Spleen (tissue), 11 donors: ENCODE results near the gene HSPA1L. TPM values are rescaled to one million over a fixed set of nuclear protein-coding genes. Genes with fewer than 3 reads are reported as not detected.
A peak's percentile ranks its signal among the peaks of the same experiment; 100 is the strongest.
"Not testable (repeated sequence)": the region's sequence is repeated elsewhere in the genome, so short reads cannot be mapped to it uniquely, and the experiment has no call there.

ENCODE experiments used
- DNase-seq: peaks from one replicate; pipeline ENCODE4 v3.0.0-alpha.2; 2020
- H3K27ac ChIP-seq, 8 donors: fragments of 200-600 bp; sonication (generic) in 7 of 8; 1 replicate in 4 of 8; 2 replicates in 4 of 8; pipeline versions ENCODE4 v1.5.0 to v1.8.0; 2016 to 2021; ENCODE audit warnings: inconsistent platforms in 4 of 8, mild to moderate bottlenecking in 4 of 8, moderate library complexity in 1 of 8
- H3K27me3 ChIP-seq, 7 donors: fragments of 200-600 bp; sonication (generic) in 6 of 7; replicated peaks in 1 of 7; 1 replicate in 4 of 7; 2 replicates in 3 of 7; pipeline versions ENCODE4 v1.5.0 to v1.8.0; 2016 to 2021; ENCODE audit warnings: inconsistent platforms in 3 of 7, mild to moderate bottlenecking in 1 of 7
- H3K36me3 ChIP-seq, 6 donors: fragments of 200-600 bp; sonication (generic) in 5 of 6; 1 replicate in 4 of 6; 2 replicates in 2 of 6; pipeline versions ENCODE4 v1.5.0 to v1.8.0; 2016 to 2021; ENCODE audit warnings: inconsistent platforms in 2 of 6
- H3K4me1 ChIP-seq, 6 donors: fragments of 200-600 bp; sonication (generic) in 5 of 6; 1 replicate in 3 of 6; 2 replicates in 3 of 6; pipeline versions ENCODE4 v1.5.0 to v1.8.0; 2016 to 2021; ENCODE audit warnings: inconsistent platforms in 3 of 6
- H3K4me3 ChIP-seq, 8 donors: fragments of 200-600 bp; sonication (generic) in 7 of 8; 1 replicate in 4 of 8; 2 replicates in 4 of 8; pipeline versions ENCODE4 v1.5.0 to v1.8.0; 2016 to 2021; ENCODE audit warnings: inconsistent platforms in 4 of 8, mild to moderate bottlenecking in 4 of 8, moderate library complexity in 2 of 8
- H3K9me3 ChIP-seq, 8 donors: fragments of 200-600 bp; sonication (generic) in 7 of 8; 1 replicate in 4 of 8; 2 replicates in 4 of 8; pipeline versions ENCODE4 v1.5.0 to v1.8.0; 2016 to 2021; ENCODE audit warnings: inconsistent platforms in 4 of 8
- CTCF ChIP-seq, 11 experiments: fragments of 200-600 bp in 7 of 11; fragments of 450-650 bp in 4 of 11; sonication (generic) in 4 of 11; IDR thresholded peaks in 8 of 11; conservative IDR thresholded peaks in 3 of 11; 1 replicate in 7 of 11; 2 replicates in 4 of 11; pipeline versions ENCODE4 v1.4.0 to v1.8.0; 2016 to 2021; ENCODE audit warnings: antibody characterized with exemption in 11 of 11, inconsistent platforms in 4 of 11, mild to moderate bottlenecking in 1 of 11
- POLR2A ChIP-seq, 3 donors: fragments of 450-650 bp; IDR thresholded peaks; one replicate each; pipeline ENCODE4 v1.5.1; 2017; ENCODE audit warnings: antibody characterized with exemption in 3 of 3, mild to moderate bottlenecking in 1 of 3
- POLR2AphosphoS5 ChIP-seq, 3 donors: sonication (generic); formaldehyde crosslinking; IDR thresholded peaks; one replicate each; pipeline ENCODE4 v1.5.1; 2017; ENCODE audit warnings: antibody characterized with exemption in 3 of 3
- WGBS, 5 donors: extraction: QIAGEN DNeasy Blood & Tissue Kit in 3 of 5; methylation state at CpG; one replicate each; pipeline versions ENCODE4 v1.1.5 to v1.1.7; 2013 to 2018; 5-methylcytosine and 5-hydroxymethylcytosine counted together
- intact Hi-C: fragments of 100-400 bp; cut with DNase I; formaldehyde crosslinking; loops from one replicate; pipeline ENCODE4 v1.15.0; 2023; ENCODE audit warnings: low total_unique reads
- polyA plus RNA-seq, 3 donors: library from polyadenylated mRNA; stranded (reverse); fragments of 200-250 nt; gene quantifications; one replicate each; pipeline ENCODE4 v1.2.1, GENCODE V29; 2013
- total RNA-seq, 7 donors: library from RNA; depleted of rRNA in 3 of 7; stranded (reverse); fragments of >200 nt in 3 of 7; fragmentation: NEBNext Ultra II Directional in 4 of 7; extraction: Animal tissue kit (Norgen Biotek cat#: 25700) in 4 of 7; gene quantifications; one replicate each; pipeline versions ENCODE4 v1.1.0 to v1.2.1, GENCODE V29; 2016 to 2021
- donor health status: healthy with polysubstance abuse.
- donor health status: DM: no; HTN: no; CAD: no; lungs with moderate emphysema.
- donor health status: DM: no; HTN: no; CAD: no.
- donor health status: Bipolar disorder and iron deficiency.
- donor health status: healthy.
- donor health status: DM: no; HTN: no; CAD: no.
- donor health status: DM: yes; HTN: yes; CAD: no.

The HSPA1L gene
- total and polyA plus RNA-seq, 10 donors, result 0.93 to 3.7 (median 2.9) TPM

- peak overlapping the region; percentile 90 to 98 (median 94) for H3K27ac ChIP-seq
- peaks cover 42 to 87% (median 70%) of the 10 kb centered on the region in 6 donors for H3K4me1 ChIP-seq
- no peaks in the 10 kb centered on the region for H3K27me3 ChIP-seq
- TF ChIP-seq POLR2AphosphoS5 (IDR thresholded peaks at IDR 0.05), result peak in 2 of 3 donors; percentile 79 to 82
- no peak for TF ChIP-seq POLR2A (IDR thresholded peaks at IDR 0.05)
- no peak for TF ChIP-seq CTCF (IDR thresholded peaks at IDR 0.05 in 8 of 11, conservative IDR thresholded peaks at IDR 0.05 in 3 of 11)
- no peaks in the 10 kb centered on the region for H3K9me3 ChIP-seq
- WGBS, 5 donors, result 4 to 9% (median 6%) methylated on average over 34 to 39 of the region's 39 CpGs
- peaks cover 0 to 5% (median 0%) of the 10 kb centered on the region in 6 donors for H3K36me3 ChIP-seq
- H3K4me3 ChIP-seq, result peak overlapping the region; percentile 48 to 75 (median 54)
- peak; percentile 92 for DNase-seq
- intact Hi-C loops, result loop anchor here (10.0 kb wide), 1 partner anchor 87 kb away; the partner anchor contains the start of gene CLIC1
Measured at GRCh38 chr6:31821301-31822035, 6.4 kb upstream of the HSPA1L start.

DNA sequence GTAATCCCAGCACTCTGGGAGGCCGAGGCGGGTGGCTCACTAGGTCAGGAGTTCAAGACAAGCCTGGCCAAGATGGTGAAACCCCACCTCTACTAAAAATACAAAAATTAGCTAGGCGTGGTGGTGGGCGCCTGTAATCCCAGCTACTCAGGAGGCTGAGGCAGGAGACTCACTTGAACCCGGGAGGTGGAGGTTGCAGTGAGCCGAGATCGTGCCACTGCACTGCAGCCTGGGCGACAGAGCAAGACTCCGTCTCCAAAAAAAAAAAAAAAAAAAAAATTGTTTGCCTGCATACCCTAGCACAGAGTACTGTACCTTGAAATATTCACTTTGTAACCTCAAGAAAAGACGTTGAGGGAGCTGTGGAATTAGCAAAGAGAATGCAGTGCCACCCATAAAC, 5.3 kb upstream of the HSPA1L start:
- H3K9me3 ChIP-seq, H3K27me3 ChIP-seq, H3K36me3 ChIP-seq: not testable (repeated sequence)
- DNase-seq, result peak; percentile 30
- peak overlapping the region in 1 of 8 donors; percentile 75 for H3K4me3 ChIP-seq
- H3K27ac ChIP-seq, result peak overlapping the region in 5 of 8 donors; percentile 93 to 95 (median 94)
- WGBS, 5 donors, result 87 to 97% (median 93%) methylated on average over 10 of the region's 10 CpGs
- intact Hi-C loops, result loop anchor here (10.0 kb wide), 1 partner anchor 86 kb away; the partner anchor contains the start of gene CLIC1
- H3K4me1 ChIP-seq, result peaks cover 35 to 76% (median 59%) of the 10 kb centered on the region in 6 donors

DNA sequence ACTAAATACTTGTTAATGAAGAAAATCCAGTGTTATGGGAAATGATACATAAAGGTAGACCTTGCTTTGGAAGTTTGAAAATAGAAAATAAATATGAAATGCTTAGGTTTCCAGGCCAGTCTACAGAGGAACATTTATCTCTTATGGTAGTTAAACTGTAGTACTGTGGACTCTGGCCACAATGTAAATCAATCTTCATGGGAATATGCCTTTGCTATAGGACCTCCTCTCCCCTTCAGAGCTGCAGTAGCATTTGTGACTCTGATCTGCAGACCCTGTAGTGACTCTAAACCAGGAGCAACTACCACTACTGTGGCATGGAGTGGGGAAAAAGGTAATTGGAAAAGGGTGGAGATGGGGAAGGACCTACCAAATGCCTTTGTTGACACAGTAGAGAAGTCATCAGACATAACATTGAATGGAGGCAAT, 4.8 kb upstream of the HSPA1L start:
- peak overlapping the region in 1 of 8 donors; percentile 31 for H3K4me3 ChIP-seq
- H3K27ac ChIP-seq, result peak overlapping the region in 7 of 8 donors; percentile 28 to 95 (median 86)
- no peaks in the 10 kb centered on the region for H3K27me3 ChIP-seq
- intact Hi-C loops, result loop anchor here (10.0 kb wide), 1 partner anchor 85 kb away; the partner anchor contains the start of gene CLIC1
- peaks cover 35 to 72% (median 58%) of the 10 kb centered on the region in 6 donors for H3K4me1 ChIP-seq
- no peak for DNase-seq
- H3K36me3 ChIP-seq, result peaks cover 0 to 5% (median 0%) of the 10 kb centered on the region in 6 donors
- H3K9me3 ChIP-seq, result no peaks in the 10 kb centered on the region
- TF ChIP-seq CTCF (IDR thresholded peaks at IDR 0.05 in 8 of 11, conservative IDR thresholded peaks at IDR 0.05 in 3 of 11) (no peak), POLR2AphosphoS5 (IDR thresholded peaks at IDR 0.05) (no peak), POLR2A (IDR thresholded peaks at IDR 0.05) (no peak)

DNA sequence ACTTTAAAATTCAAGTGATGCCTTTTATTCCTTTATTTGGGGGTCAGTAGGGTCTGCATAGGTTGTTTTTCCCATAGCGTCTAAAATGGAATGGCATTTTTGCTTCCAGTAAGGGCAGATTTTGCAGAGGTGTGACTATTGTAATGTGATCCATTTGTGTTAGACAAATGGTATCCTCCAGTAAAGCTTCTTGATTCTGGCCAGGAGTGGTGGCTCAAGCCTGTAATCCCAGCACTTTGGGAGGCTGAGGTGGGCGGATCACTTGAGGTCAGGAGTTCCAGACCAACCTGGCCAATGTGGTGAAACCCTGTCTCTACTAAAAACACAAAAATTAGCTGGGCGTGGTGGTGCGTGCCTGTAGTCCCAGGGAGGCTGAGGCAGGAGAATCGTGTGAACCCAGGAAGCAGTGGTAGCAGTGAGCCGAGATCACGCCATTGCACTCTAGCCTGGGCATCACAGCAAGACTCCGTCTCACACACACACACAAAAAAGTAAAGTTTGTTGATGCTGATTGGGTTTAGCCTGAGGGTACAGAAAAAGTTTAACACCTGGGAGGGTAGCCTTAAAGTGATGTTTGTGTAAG, 2.9 kb upstream of the HSPA1L start:
- 27 to 57% (median 33%) methylated on average over 8 of the region's 8 CpGs for WGBS, 5 donors
- H3K27me3 ChIP-seq, intact Hi-C loops, DNase-seq, H3K9me3 ChIP-seq, H3K36me3 ChIP-seq: not testable (repeated sequence)
- H3K4me3 ChIP-seq, result peak overlapping the region; percentile 29 to 76 (median 48)
- H3K27ac ChIP-seq, result peak overlapping the region; percentile 78 to 95 (median 87)
- H3K4me1 ChIP-seq, result peaks cover 41 to 71% (median 61%) of the 10 kb centered on the region in 6 donors
